M059J (cell line): ENCODE measurements around the gene SGO2. TPM values are rescaled to one million over a fixed set of nuclear protein-coding genes. Genes with fewer than 3 reads are reported as not detected.
"Not testable (repeated sequence)": the region's sequence is repeated elsewhere in the genome, so short reads cannot be mapped to it uniquely, and the experiment has no call there.

Experiments
- DNase-seq: peaks from one replicate; pipeline ENCODE4 v3.0.0-alpha.2; 2012; ENCODE audit warnings: low read depth
- total RNA-seq: library from RNA; depleted of rRNA; stranded (reverse); fragments of >200 nt; shearing (Covaris generic); gene quantifications from 2 replicates; pipeline ENCODE4 v1.2.3, GENCODE V29; 2014

Gene SGO2
- total RNA-seq, 1 experiment from 2014 or later: 17.3 TPM

DNA sequence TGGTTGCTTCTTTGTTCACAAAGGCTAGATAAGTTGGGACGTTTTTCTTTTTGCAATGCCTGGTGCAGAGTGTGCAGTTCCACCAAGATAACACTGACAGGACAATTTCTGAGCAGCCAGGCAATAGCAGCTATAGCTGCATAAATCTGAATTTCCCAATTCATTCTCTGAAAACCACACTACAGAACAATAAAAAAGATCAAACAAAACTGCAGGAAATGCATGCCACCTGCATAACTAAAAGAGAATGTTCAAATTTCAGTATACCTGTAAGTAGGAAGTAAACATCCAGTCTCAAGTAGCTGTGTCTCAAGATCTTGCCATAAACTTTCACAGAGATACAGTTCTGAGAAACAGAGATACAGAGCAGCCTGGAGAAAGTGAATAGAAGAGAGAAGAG, 10.9 kb upstream of the SGO2 start:
- no peak for DNase-seq

DNA sequence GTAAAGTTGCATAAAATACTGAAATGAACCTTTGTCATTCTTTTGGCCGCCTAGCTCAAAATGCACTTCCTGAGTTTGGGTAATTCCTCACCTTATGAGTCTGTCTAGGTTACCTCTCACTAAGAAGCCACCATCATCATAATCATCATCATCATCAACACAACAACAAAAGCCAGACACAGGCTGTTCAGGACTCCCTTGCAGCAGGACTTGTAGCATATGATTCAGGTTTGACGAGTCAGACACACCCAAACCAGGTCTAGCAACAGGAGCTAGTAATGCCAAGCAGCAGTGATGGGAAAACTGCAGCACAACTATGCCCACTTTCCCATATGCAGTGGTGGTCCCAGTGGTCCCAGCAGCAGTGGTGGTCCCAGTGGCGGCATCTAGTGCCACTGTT, 2.8 kb upstream of the SGO2 start:
- no peak for DNase-seq

DNA sequence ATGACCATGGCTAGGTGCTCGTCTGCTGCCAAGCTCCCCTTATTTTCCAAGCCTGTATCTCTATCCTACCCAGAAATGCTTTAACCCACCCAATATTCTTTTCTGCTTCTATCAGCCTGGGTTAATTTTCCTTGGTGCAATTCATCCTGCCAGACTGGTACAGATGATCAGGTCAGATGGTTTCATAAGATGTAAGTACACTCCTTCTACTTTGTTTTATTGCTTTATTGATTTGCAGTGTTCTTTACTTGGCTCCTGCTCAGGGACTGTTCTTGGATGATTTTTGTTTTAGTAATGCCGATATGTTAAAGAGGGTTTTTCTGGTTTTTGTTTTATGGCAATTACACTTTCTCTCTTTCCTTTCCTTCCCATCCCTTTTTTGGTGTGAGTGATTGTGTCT, 2.4 kb upstream of the SGO2 start:
- DNase-seq: no peak

DNA sequence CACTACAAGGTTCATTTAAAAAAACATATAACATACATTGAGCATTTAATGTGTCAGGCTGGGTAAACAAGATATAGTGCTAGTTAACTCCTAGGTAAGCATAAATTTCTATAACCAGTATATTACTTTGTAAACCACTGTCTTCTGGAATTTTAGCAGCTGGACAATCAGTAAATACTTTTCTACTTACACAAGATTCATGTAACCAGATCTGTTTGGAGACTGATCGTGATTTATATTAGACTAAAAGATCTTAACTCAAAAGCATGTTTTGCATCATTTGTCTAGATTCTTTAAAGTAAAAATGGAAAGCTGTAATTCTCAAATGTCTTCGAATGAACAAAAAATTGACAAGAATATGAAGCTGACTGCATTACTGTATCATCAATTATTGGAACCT, 941 bp upstream of the SGO2 start:
- DNase-seq: peak; percentile 3

DNA sequence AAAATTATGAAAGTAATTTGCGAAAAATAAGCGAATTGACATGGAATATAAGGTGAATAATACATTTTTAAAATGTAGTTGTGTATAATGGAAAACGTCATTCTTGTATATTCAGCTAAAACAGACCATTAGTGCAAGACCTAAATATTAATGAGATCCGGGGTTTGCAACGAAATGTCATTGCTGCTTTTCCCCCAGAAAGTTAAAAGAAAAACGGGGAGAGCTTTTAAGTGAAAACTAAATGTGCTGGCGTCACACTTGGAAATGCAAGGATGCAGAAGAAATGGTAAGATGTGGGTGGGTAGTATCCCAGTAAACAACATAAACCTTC, 491 bp upstream of the SGO2 start:
- DNase-seq: no peak

DNA sequence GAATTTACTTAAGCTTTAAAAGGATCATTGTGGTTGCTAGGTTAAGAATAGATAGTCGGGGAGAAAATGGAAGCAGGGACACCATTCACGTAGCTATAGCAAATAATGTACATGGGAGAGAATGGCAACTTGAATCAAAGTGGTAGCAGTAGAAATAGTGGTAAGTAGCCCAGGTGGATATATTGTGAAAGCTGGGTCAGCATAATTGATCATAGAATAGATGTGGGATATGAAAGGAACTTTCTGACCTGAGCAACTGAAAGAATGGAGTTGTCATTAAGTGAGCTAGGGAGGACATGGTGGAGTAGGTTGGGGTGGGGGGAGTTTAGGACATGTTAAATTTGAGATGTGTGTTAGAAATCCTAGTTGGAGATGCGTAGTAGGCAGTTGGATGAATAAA, 2.2 kb downstream of the SGO2 start:
- DNase-seq: no peak

DNA sequence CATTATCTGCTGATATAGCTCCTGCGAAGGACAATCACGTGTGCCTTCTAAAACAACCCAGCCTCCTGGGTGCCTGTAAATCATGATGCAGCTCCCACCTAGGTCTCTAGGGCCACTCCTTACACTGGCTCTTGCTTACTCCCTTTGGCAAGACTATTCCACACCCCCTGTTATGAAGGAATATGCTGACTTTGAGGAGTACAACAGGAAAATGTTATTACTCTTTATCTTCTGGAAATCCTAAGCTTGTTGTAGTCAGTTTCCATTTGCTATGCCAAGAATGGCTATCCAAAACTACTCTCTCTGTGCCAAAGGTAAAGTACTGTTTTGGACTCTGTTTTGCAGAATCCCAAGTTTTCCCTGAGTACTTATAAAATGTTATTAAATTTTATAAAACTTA, 7.7 kb downstream of the SGO2 start:
- no peak for DNase-seq

DNA sequence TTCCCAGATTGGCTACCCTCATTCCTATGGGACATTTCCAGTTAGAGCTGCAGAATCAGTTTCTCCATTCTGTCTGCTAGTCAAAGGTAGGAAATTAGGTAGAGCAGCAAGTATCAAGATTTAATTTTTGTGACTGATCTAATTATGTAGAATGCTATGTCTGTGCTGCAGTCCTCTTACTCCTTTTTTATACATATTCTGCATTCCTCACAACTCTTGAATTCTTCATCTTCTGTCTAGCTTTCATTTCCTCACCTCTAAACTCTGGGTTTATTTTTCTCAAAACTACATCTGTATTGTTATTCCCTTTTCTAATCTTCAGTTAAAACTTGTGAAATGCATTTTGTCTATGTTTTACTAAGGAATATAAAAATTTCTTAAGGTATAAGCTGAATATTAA, 8.6 kb downstream of the SGO2 start:
- no peak for DNase-seq

DNA sequence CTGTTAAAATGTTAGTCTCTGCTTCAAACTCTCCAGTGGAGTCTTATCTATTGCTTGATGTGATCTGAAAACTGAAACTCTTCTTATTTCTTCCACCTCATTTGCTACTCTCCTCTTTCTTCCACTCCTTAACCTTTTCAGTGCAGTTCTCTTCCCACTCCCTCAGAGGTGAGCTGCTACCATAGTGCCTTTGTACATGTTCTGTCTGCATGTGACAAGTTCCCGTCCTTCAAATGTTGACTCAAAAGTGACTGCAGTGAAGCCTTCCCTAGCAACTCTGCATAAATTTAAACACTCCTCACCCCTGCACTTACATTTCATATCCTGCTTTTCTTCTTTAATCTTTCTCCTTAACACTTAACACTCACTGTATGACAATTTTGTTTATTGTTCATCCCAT, 12.1 kb downstream of the SGO2 start:
- DNase-seq: no peak

DNA sequence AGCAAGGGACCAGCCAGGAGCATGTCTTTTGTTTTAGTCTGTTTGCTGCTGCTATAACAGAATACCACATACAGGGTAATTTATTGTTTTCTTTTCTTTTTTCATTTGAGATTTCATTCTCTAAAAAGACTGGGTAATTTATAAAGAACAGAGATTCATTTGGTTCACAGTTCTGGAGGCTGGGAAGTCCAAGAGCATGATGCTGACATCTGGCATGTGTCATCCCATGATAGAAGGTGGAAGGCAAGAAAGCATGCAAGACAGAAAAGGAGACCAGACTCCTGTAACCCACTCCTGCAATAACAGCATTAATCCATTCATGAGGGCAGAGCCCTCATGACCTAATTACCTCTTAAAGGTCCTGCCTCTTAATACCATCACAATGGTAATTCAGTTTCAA, 14.8 kb downstream of the SGO2 start:
- no peak for DNase-seq

DNA sequence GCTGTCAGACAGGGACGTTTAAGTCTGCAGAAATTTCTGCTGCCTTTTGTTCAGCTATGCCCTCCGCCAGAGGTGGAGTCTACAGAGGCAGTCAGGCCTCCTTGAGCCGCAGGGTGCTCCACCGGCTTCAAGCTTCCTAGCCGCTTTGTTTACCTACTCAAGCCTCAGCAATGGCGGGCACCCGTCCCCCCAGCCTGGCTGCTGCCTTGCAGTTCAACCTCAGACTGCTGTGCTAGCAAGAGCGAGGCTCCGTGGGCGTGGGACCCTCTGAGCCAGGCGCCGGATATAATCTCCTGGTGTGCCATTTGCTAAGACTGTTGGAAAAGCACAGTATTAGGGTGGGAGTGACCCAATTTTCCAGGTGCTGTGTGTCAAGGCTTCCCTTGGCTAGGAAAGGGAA, 40.6 kb downstream of the SGO2 start:
- not testable (repeated sequence) for DNase-seq

DNA sequence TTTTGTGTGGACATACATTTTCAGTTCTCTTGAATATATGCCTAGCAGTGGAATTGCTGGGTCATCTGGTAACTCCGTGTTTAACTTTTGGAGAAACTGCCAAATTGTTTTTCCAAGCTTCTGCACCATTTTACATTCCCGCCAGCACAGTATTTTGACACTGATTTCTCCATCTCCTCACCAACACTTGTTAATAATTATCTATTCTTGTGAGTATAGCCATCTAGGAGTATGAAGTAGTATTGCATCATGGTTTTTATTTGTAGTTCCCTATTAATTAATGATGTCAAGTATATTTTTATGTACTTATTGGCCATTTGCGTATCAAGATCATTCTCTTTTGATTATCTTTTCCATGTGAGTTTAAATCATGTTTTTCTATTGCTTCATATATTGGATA, 41.9 kb downstream of the SGO2 start:
- DNase-seq: no peak

DNA sequence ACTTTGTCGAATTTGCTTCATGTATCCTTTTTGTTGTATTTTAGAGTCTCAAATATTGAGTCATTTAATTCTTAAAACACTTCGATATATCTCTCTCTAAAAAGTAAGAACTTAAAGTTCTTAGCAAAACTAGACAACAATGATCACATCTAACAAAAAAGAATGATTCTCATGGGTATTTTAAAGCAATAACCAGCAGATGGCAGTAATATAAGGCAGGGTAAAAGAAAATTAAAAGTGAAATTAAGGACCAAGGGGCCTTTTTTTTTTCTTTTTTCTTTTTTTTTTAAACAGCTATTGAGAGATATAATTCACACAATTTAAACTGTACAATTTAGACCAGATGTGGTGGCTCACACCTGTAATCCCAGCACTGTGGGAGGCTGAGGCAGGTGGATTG, 50.0 kb downstream of the SGO2 start:
- peak; percentile 18 for DNase-seq

DNA sequence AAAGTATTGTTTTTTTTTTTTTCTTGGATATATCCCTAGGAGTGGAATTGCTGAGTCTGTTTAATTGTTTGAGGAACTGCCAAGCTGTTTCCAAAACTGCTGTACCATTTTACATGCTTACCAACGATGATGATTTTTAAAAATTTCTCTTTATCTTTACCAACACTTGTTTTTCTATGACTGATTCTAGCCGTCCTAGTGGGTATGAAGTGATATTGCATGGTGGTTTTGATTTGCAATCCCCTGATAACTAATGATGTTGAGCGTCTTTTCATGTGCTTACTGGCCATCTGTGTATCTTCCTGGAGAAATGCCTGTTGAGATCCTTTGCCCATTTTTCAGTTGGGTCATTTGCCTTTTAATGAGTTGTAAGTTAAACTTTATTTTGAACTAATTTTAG, 51.0 kb downstream of the SGO2 start:
- no peak for DNase-seq

DNA sequence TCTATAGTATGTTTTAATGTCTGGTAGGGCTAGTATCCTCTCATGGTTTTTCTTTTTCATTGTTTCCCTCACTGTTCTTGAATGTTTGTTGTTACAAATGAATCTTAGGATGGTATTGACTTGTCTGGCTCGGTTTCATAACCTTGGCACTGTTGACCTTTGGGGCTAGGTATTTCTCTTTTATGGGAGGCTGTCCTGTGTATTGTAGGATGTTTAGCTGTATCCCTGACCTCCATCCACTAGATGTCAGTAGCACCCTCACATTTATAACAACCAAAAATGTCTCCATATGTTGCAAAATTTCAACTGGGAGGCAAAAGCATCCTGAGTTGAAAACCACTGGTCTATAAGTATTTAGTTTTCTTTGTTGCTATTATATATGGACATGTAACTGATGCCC, 52.8 kb downstream of the SGO2 start:
- peak; percentile 42 for DNase-seq

DNA sequence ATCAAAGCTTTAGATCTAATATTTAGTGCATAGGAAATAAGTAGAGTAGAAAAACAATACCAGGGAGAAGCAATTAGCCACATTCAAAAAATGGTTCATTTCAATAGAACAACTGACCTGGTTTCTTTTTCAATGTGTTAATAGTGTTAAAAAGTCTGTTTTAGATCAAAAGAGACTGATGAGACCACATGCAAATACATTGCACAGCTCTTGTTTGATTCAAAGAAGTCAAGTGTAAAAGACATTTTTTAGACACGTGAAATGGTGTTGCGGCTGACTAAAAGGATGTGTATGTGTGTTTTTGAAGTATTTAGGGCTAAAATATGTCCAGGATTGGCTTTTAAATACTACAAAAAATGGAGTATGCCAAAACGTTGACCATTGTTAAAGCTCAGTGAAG, 58.6 kb downstream of the SGO2 start:
- no peak for DNase-seq

DNA sequence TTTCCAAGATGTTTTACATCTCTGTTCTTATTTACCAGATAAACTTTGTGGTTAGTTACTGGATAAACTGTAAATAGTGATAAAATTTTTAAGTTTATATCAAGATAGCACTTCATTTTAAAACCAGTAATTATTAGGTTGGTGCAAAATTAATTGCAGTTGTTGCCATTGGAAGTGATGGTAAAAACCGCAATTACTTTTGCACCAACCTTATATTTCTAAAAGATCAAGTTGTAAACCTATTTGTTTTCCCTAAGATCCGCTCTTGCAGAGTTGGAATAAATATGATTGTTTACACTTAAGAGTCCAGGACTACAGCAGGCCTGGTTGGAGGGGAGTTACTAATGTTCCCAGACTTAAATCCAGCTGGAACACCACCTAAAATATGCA, 59.3 kb downstream of the SGO2 start:
- DNase-seq: no peak

DNA sequence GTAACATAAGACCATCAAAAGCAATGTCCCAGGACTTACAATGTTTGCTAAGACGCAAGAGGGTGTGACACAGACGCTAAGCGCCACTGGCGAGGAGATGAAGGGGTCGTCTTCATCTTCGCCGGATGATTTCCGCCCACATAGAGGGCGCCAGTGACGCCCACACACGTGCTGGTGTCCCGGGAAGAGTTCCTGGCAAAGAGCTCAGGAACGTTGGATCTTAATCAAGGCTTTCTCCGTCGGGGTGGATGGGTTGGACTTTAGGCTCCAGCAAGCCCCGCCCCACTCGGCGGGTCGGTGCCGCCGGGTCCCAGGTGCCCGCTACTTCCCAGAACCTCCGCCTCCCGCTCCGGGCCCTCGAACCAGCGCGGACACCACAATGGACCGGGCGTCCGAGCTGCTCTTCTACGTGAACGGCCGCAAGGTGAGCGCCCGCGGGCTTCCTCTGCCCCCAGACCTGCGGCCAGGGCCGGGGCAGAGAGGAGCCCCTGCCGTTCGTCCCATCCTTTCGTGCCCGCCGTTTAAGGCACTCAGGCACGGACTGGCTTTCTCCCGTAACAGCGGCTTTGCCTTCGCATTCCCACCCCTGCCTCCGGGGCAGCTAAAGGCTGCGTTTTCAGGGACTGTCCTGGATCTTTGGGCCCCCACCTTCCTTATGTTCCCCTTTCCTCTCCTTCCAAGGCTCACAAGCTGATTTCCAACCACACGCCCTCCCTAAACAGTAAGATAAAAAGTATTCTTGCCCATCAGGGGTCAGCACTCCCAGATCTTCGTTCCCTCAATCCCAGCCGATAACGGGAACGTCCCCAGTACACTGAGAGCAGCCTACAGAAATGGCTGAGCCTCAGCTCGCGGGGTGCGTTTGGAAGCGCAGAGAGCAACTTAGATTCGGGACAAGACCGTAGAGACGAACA, 60.0 kb downstream of the SGO2 start, which contains the start of gene AOX1:
Gene AOX1 (plus strand): TSS at position 285 of the 914 bp plus-strand sequence. CDS start 95 bp downstream, at position 380.
- peak; percentile 43 for DNase-seq

DNA sequence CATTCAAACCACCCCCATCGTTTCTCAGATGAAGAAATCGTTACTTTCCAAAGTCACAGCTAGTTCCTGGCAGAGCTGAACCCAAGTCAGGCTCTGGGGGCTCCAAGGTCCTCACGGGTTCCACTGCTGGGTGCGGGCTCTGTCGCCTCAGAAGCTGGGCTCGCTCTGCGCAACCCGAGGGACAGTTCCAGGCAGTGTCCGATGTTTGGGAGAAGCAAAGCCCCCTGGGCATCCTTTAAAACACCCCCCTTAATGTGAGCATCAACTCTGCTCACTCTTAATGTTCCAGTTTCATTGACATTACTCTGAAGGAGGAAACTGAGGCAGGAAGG, 60.6 kb downstream of the SGO2 start:
- DNase-seq: no peak

DNA sequence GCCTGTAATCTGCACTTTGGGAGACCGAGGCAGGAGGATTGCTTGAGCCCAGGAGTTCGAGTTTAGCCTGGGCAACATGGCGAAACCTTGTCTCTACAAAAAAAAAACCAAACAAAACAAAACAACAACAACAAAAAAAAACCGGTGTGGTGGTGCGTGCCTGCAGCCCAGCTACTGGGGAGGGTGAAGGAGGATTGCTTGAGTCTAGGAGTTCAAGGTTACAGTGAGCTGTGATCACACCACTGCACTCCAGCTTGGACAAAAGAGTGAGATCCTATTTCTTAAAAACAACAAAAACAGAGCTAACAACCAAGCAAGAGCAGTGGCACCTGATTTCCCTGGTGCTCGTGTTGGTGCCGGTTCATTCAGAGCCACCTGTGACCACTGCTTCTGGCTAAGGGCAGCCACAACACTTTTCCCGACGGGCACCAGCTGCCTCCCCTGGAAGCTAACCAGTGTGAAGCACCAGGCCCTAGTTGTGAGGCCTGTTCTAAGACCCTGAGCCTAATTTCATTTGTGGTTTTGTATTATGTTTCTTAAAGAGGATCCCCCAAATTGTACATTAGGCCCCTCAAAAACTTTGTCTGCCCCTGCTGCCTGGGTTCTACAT, 61.1 kb downstream of the SGO2 start:
- DNase-seq: no peak

DNA sequence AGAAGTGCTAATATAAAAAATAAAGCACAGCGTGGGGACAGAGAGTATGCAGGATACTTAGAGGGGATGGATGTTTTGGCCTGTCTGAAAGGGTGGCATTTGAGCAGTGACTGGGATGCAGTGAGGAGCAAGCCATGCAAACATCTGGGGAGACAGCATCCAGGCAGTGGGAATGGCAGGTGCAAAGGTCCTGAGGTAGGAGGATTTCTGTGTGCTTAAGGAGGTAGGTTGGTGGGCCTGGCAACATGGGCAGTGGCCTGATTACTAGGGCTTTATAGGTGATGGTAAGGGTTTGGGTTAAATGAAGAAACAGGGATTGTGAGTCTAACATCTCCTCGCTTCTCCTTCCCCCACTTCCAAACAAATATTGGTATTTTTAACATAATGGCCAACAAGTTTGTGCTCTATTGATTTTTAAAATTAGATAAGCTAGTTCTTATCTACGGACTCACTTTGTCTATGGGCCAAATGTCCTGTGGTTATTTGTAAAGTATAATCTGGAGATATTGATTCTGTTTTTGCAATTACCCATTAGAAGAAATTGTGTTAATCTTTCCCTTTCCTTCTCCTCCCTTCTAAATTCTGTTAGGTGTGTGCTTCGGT, 62.2 kb downstream of the SGO2 start:
- DNase-seq: no peak

DNA sequence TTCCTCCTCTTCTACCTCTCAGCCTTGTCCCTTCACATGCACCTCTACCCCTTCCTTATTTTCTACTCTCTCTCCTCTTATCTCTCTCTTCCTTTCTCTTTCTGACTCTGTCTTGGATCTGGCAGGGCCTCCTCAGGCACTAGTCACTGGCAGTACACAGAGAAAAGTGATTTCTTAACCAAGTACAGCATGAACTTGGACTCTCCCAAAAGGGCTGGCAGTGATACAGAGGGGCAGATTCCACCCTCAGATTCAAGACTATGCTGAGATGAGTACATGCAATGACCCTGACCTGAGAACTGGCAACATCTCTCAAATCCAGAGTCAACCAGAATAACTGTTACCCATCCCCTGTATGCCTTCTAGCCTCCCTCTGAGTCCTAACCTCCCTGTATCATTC, 64.1 kb downstream of the SGO2 start:
- no peak for DNase-seq

DNA sequence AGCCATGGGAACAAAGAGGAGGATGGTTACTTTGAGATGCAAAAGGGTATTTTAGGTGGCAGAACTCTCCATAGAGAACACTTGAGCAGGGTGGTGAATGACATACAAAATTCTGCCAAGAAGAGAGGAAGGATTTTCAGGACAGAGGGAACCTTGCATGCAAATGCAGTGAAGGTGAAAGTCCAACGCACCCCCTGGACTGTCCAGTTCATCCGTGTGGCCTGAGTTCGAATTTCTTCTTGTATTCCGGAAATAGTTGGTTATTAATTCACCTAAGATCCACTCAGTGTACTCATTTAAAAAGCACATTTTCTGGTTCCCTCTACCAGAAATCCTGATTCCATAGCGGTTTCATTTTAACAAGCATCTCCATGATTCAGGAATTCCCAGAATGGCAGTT, 65.3 kb downstream of the SGO2 start:
- no peak for DNase-seq
